Testis (tissue), 2 donors: Measurements from ENCODE around the gene SLC29A3.

Source experiments
- CTCF ChIP-seq, 3 experiments: fragments of 450-650 bp in 2 of 3; fragments of 200-600 bp in 1 of 3; sonication (generic) in 1 of 3; IDR thresholded peaks; one replicate each; pipeline ENCODE4 v1.5.1; 2016 to 2019; ENCODE audit warnings: antibody characterized with exemption in 3 of 3, mild to moderate bottlenecking in 2 of 3, moderate library complexity in 1 of 3
- POLR2A ChIP-seq: fragments of 450-650 bp; IDR thresholded peaks from one replicate; pipeline ENCODE4 v1.6.1; 2017; ENCODE audit warnings: antibody characterized with exemption, mild to moderate bottlenecking, moderate library complexity

- TF ChIP-seq POLR2A (no peak), CTCF (IDR thresholded peaks at IDR 0.05) (no peak)
These were observed 72.0 kb downstream of the SLC29A3 start for GRCh38 chr10:71390921-71391690.
